PC-3 (cell line): Measurements from ENCODE around the gene THADA. TPM values are rescaled to one million over a fixed set of nuclear protein-coding genes. Genes with fewer than 3 reads are reported as not detected.

Source experiments
- ATAC-seq: fragments of 200-7000 bp; cut with Tn5 transposase; 2 replicates; pipeline ENCODE4 v1.9.1; 2020; ENCODE audit warnings: mild to moderate bottlenecking, moderate library complexity
- BruUV-seq: library from RNA; stranded (reverse); fragments of 400-500 nt; replicated peaks from 2 replicates; lab custom pipeline; 2021; lab: Mats Ljungman, UMichigan
- CTCF ChIA-PET: fragments of 300-600 bp; sonication (Branson Sonifier 250); formaldehyde crosslinking; loops from one replicate; lab custom pipeline; 2022; ENCODE audit warnings: antibody characterized with exemption; lab: Charles Lee
- POLR2A ChIA-PET: fragments of 300-600 bp; sonication (Branson Sonifier 250); formaldehyde crosslinking; loops from one replicate; lab custom pipeline; 2022; ENCODE audit warnings: antibody characterized with exemption; ENCODE audit not compliant: unreplicated experiment; lab: Charles Lee
- DNase-seq: peaks from one replicate; pipeline ENCODE4 v3.0.0-alpha.2; 2015
- H2AFZ ChIP-seq: fragments of 300-600 bp; sonication (generic); 2 replicates; pipeline ENCODE4 v1.6.0; 2016; ENCODE audit warnings: antibody characterized with exemption, low read length
- H3F3A ChIP-seq: fragments of 300-600 bp; sonication (generic); one replicate; pipeline ENCODE4 v1.6.0; 2017; ENCODE audit warnings: antibody characterized with exemption, low read length, control low read depth, mild to moderate bottlenecking; ENCODE audit not compliant: unreplicated experiment
- H3K27ac ChIP-seq: fragments of 300-600 bp; sonication (generic); 2 replicates; pipeline ENCODE4 v1.5.1; 2016; ENCODE audit warnings: mild to moderate bottlenecking, low read length
- H3K27me3 ChIP-seq: fragments of 300-600 bp; sonication (generic); 2 replicates; pipeline ENCODE4 v1.6.1; 2016; ENCODE audit warnings: low read length, mixed read lengths
- H3K36me3 ChIP-seq: fragments of 300-600 bp; sonication (generic); 2 replicates; pipeline ENCODE4 v1.6.1; 2016; ENCODE audit warnings: low read depth, mixed run types, low read length, mixed read lengths
- H3K4me1 ChIP-seq: fragments of 300-600 bp; sonication (generic); 2 replicates; pipeline ENCODE4 v1.5.1; 2016; ENCODE audit warnings: low read length; ENCODE audit not compliant: insufficient read depth
- H3K4me2 ChIP-seq: fragments of 300-600 bp; sonication (generic); 2 replicates; pipeline ENCODE4 v1.6.0; 2016; ENCODE audit warnings: low read length
- H3K4me3 ChIP-seq: fragments of 300-600 bp; sonication (generic); 2 replicates; pipeline ENCODE4 v1.5.1; 2016; ENCODE audit warnings: mild to moderate bottlenecking, low read length, mixed read lengths
- H3K79me2 ChIP-seq: fragments of 300-600 bp; sonication (generic); 2 replicates; pipeline ENCODE4 v1.6.1; 2017; ENCODE audit warnings: low read length, mixed read lengths
- H3K9ac ChIP-seq: fragments of 300-600 bp; sonication (generic); 2 replicates; pipeline ENCODE4 v1.6.0; 2016; ENCODE audit warnings: mild to moderate bottlenecking, low read length
- H3K9me2 ChIP-seq: fragments of 300-600 bp; sonication (generic); replicated peaks from 2 replicates; pipeline ENCODE4 v1.6.1; 2016; ENCODE audit warnings: mixed run types, low read length, mixed read lengths
- H3K9me3 ChIP-seq: fragments of 300-600 bp; sonication (generic); 2 replicates; pipeline ENCODE4 v1.6.1; 2016; ENCODE audit warnings: low read length, mixed read lengths
- H4K20me1 ChIP-seq: fragments of 300-600 bp; sonication (generic); 2 replicates; pipeline ENCODE4 v1.6.1; 2016; ENCODE audit warnings: low read length, mixed read lengths
- CTCF ChIP-seq: fragments of 300-600 bp; sonication (generic); conservative IDR thresholded peaks from 2 replicates; pipeline ENCODE4 v1.5.1; 2017; ENCODE audit warnings: antibody characterized with exemption, low read depth, mild to moderate bottlenecking, low read length
- EZH2 ChIP-seq: fragments of 300-600 bp; sonication (generic); IDR thresholded peaks from one replicate; pipeline ENCODE4 v1.6.1; 2017; ENCODE audit warnings: antibody characterized with exemption, mild to moderate bottlenecking, low read length; ENCODE audit not compliant: unreplicated experiment
- EZH2phosphoT487 ChIP-seq: fragments of 300-600 bp; sonication (generic); IDR thresholded peaks from 2 replicates; pipeline ENCODE4 v1.6.1; 2018; ENCODE audit warnings: mild to moderate bottlenecking, antibody characterized with exemption, low read length, borderline replicate concordance
- intact Hi-C: fragments of 100-400 bp; cut with micrococcal nuclease; formaldehyde crosslinking; loops from 2 replicates; pipeline ENCODE4 v1.9.0; 2023
- total RNA-seq: library from RNA; depleted of rRNA; stranded (reverse); fragments of >200 nt; gene quantifications from 2 replicates; pipeline ENCODE4 v1.2.3, GENCODE V29; 2014

Gene THADA
- total RNA-seq, 1 experiment from 2014 or later, result 33.6 TPM

DNA sequence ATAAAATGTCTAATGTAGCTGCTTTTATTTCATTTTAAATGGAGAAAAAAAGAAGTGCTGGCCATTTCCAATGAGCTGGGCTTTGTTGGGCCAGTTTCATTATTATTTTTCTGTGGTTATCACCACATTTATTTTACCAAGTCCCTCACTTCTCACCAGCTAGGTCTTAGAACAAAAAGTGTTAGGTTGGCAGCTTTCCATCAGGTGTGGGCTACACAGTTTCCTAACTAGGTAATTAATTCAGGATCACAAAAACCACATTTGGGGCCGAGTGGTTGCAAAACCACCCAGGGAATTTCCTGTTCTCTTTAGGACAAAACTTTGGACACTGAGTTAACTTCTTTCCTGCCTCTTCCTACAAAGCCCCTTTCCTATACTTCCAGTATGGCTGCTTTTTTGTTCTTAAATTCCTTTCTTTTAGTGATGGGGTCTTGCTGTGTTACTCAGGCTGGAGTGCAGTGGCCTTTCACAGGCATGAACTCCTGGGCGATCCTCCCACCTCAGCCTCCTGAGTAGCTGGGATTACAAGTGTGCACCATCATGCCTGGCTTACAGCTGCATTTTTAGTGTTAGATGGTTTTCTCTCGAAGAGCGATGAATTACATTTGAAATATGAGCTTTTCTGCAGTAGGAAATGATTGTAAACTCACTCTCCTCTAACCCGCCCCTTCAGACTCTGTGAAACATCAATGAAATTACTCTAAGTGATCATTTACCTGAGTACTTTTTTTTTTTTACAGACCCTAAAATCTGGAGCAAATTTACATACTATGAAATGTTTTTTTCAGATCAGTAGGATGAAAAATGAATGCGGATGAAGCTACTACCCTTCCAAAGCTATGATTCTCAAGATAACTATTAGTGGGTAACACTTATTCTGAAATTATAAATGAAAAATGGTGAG is 366.8 kb downstream of the THADA start:
- TF ChIP-seq CTCF (no peak), EZH2phosphoT487 (no peak), EZH2 (no peak)
- peaks cover 16% of the 10 kb centered on the region for H3K36me3 ChIP-seq
- BruUV-seq, result no TSS peak
- H3K79me2 ChIP-seq, result peaks cover 36% of the 10 kb centered on the region
- H3F3A ChIP-seq, result no peaks in the 10 kb centered on the region
- peak overlapping the region; percentile 99 for H3K4me2 ChIP-seq
- H3K9me3 ChIP-seq, result no peaks in the 10 kb centered on the region
- no peaks in the 10 kb centered on the region for H3K9me2 ChIP-seq
- H2AFZ ChIP-seq, result no peak overlapping the region
- H3K27me3 ChIP-seq, result no peaks in the 10 kb centered on the region
- H4K20me1 ChIP-seq, result peaks cover 2% of the 10 kb centered on the region; the same call in 1 of the 2 replicates
- no peak overlapping the region for H3K9ac ChIP-seq
- DNase-seq (peak; percentile 13), ATAC-seq (no peak)
- no peak overlapping the region for H3K27ac ChIP-seq
- peaks cover 20% of the 10 kb centered on the region for H3K4me1 ChIP-seq
- intact Hi-C loops, result loop anchor here (1.0 to 10.0 kb wide), 9 partner anchors 98 to 404 kb away; no protein-coding TSS in a partner anchor
- H3K4me3 ChIP-seq, result no peak overlapping the region
- POLR2A ChIA-PET, result interaction anchor here (0.7 kb wide), 1 partner anchor 99 kb away, joined by 7 read pairs; no protein-coding TSS in a partner anchor
- CTCF ChIA-PET, result interaction anchor here (0.5 to 2.4 kb wide), 12 partner anchors 10 to 282 kb away, joined by 3 to 12 read pairs (median 4); no protein-coding TSS in a partner anchor

DNA sequence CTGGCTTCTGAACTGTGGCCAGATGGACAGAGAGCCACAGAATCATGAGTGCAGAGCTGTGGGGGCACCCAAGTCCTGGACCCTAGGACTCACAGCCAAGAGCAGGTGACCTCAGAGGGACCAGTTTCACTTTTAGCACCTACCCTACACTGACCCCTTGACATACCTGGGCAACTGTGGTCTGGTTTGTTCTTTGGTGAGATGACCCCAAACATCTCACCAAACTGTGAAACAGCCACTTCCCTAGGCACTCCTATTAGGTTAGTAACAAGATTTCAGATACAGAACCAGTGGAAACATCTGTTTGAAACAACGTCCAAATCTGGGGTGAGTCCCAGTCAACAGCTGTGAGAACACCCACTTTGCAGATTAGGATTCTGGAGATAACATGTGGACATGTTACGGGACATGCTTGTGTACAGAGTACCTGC is 367.5 kb downstream of the THADA start:
- Histone ChIP-seq H3K27me3 (no peaks in the 10 kb centered on the region), H3K4me1 (peaks cover 20% of the 10 kb centered on the region), H4K20me1 (peaks cover 9% of the 10 kb centered on the region), H3K36me3 (peaks cover 22% of the 10 kb centered on the region), H2AFZ (no peak overlapping the region), H3F3A (no peaks in the 10 kb centered on the region), H3K9me3 (no peaks in the 10 kb centered on the region), H3K27ac (no peak overlapping the region), H3K9me2 (no peaks in the 10 kb centered on the region), H3K4me3 (no peak overlapping the region; the same call in 1 of the 2 replicates), H3K4me2 (peak overlapping the region; percentile 99), H3K9ac (peak overlapping the region; percentile 100; the same call in 1 of the 2 replicates), H3K79me2 (peaks cover 43% of the 10 kb centered on the region)
- ATAC-seq, result no peak
- intact Hi-C loops, result loop anchor here (2.0 to 10.0 kb wide), 4 partner anchors 154 to 404 kb away; no protein-coding TSS in a partner anchor
- TF ChIP-seq EZH2phosphoT487 (no peak), CTCF (no peak), EZH2 (no peak)
- ChIA-PET CTCF (interaction anchor here (0.5 to 2.4 kb wide), 5 partner anchors 140 to 377 kb away, joined by 3 to 11 read pairs (median 4); no protein-coding TSS in a partner anchor), POLR2A (no interaction called here)
- no peak for DNase-seq
- no TSS peak for BruUV-seq
